Measurements from ENCODE around the gene ZFP36L2.

DNA sequence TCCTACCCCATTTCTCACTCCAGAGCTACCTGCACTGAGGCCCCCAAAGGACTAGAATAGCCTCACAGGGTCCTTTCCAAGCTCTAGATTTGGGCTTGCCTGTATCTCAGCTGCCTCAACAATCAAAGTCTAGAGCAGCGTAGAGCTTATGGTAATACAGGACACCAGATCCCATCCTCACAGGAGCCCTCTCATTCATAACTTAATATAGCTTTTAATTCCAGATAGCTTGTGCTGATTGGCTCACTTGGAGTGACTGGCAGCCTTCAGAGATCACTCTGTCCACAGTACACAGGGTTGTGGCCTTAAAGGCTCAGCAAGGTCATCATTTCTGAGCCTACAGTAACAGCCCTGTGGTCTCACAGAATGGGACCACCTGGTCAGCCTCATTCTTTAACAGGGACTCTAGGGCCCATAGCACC, 51.4 kb downstream of the ZFP36L2 start:
- TF ChIP-seq POLR2A (IDR thresholded peaks at IDR 0.05): no peak
- TF ChIP-seq, protein P1, sequence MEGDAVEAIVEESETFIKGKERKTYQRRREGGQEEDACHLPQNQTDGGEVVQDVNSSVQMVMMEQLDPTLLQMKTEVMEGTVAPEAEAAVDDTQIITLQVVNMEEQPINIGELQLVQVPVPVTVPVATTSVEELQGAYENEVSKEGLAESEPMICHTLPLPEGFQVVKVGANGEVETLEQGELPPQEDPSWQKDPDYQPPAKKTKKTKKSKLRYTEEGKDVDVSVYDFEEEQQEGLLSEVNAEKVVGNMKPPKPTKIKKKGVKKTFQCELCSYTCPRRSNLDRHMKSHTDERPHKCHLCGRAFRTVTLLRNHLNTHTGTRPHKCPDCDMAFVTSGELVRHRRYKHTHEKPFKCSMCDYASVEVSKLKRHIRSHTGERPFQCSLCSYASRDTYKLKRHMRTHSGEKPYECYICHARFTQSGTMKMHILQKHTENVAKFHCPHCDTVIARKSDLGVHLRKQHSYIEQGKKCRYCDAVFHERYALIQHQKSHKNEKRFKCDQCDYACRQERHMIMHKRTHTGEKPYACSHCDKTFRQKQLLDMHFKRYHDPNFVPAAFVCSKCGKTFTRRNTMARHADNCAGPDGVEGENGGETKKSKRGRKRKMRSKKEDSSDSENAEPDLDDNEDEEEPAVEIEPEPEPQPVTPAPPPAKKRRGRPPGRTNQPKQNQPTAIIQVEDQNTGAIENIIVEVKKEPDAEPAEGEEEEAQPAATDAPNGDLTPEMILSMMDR (IDR thresholded peaks at IDR 0.05): no peak
